Caco-2 (cell line): Measurements from ENCODE around the gene RNF130. TPM values are rescaled to one million over a fixed set of nuclear protein-coding genes. Genes with fewer than 3 reads are reported as not detected.

Experiments
- BruUV-seq: library from RNA; stranded (reverse); fragments of 400-500 nt; replicated peaks from 2 replicates; lab custom pipeline; 2021; lab: Mats Ljungman, UMichigan
- CTCF ChIA-PET: fragments of 300-600 bp; sonication (Branson Sonifier 250); formaldehyde crosslinking; loops from one replicate; lab custom pipeline; 2022; ENCODE audit warnings: antibody characterized with exemption; lab: Charles Lee
- POLR2A ChIA-PET: fragments of 300-600 bp; sonication (Branson Sonifier 250); formaldehyde crosslinking; loops from one replicate; lab custom pipeline; 2022; ENCODE audit warnings: antibody characterized with exemption; lab: Charles Lee
- DNase-seq, 2 experiments: peaks; one replicate each; pipeline versions ENCODE4 v3.0.0 to v3.0.0-alpha.2; 2020 to 2022
- H3K27me3 ChIP-seq: replicated peaks from 2 replicates; pipeline ENCODE4 v1.6.0; 2011; ENCODE audit warnings: low read length; ENCODE audit not compliant: control insufficient read depth, insufficient read depth
- H3K36me3 ChIP-seq: 2 replicates; pipeline ENCODE4 v1.5.1; 2011; ENCODE audit warnings: low read length; ENCODE audit not compliant: control insufficient read depth, insufficient read depth
- H3K4me1 ChIP-seq: fragments of 250-450 bp; sonication (Bioruptor Pico); 2 replicates; pipeline ENCODE4 v1.5.1; 2020; ENCODE audit warnings: mild to moderate bottlenecking
- H3K4me3 ChIP-seq: 2 replicates; pipeline ENCODE4 v1.5.1; 2011; ENCODE audit warnings: low read depth, mild to moderate bottlenecking, control low read depth, low read length
- H3K9me3 ChIP-seq: fragments of 250-450 bp; sonication (Bioruptor Pico); 2 replicates; pipeline ENCODE4 v1.5.1; 2020; ENCODE audit warnings: mild to moderate bottlenecking, moderate library complexity
- H3K27ac Mint-ChIP-seq: one replicate; pipeline ENCODE4 v1.8.0; 2022; ENCODE audit warnings: mixed read lengths; ENCODE audit not compliant: unreplicated experiment
- H3K27me3 Mint-ChIP-seq: one replicate; pipeline ENCODE4 v1.8.0; 2022; ENCODE audit warnings: mixed read lengths; ENCODE audit not compliant: insufficient read depth, unreplicated experiment
- H3K36me3 Mint-ChIP-seq: one replicate; pipeline ENCODE4 v1.8.0; 2022; ENCODE audit warnings: mild to moderate bottlenecking, mixed read lengths; ENCODE audit not compliant: insufficient read depth, unreplicated experiment
- H3K4me1 Mint-ChIP-seq: one replicate; pipeline ENCODE4 v1.8.0; 2022; ENCODE audit warnings: low read depth, mixed read lengths; ENCODE audit not compliant: unreplicated experiment
- H3K4me3 Mint-ChIP-seq: one replicate; pipeline ENCODE4 v1.8.0; 2022; ENCODE audit warnings: mild to moderate bottlenecking, moderate library complexity, mixed read lengths; ENCODE audit not compliant: unreplicated experiment
- H3K9me3 Mint-ChIP-seq: one replicate; pipeline ENCODE4 v1.8.0; 2022; ENCODE audit warnings: mixed read lengths; ENCODE audit not compliant: unreplicated experiment
- intact Hi-C: fragments of 100-400 bp; cut with micrococcal nuclease; formaldehyde crosslinking; loops from one replicate; pipeline ENCODE4 v1.10.0; 2022; ENCODE audit not compliant: unreplicated experiment
- total RNA-seq: library from RNA; stranded (reverse); gene quantifications from 2 replicates; pipeline ENCODE4 v1.2.3, GENCODE V29; 2022
- TF ChIP-seq, protein P1 (sequence below), 2 experiments: fragments of 200-600 bp in 1 of 2; IDR thresholded peaks; 1 replicate in 1 of 2; 2 replicates in 1 of 2; pipeline versions ENCODE4 v1.5.1 to v1.8.0; 2011 to 2022; ENCODE audit warnings: antibody characterized with exemption in 1 of 2, control low read depth in 1 of 2, inconsistent platforms in 1 of 2, low read depth in 1 of 2, low read length in 1 of 2, mild to moderate bottlenecking in 1 of 2, moderate library complexity in 1 of 2; ENCODE audit not compliant: insufficient read depth in 1 of 2, severe bottlenecking in 1 of 2, unreplicated experiment in 1 of 2

RNF130 gene
- total RNA-seq, 1 experiment from 2014 or later = 34.5 TPM

DNA sequence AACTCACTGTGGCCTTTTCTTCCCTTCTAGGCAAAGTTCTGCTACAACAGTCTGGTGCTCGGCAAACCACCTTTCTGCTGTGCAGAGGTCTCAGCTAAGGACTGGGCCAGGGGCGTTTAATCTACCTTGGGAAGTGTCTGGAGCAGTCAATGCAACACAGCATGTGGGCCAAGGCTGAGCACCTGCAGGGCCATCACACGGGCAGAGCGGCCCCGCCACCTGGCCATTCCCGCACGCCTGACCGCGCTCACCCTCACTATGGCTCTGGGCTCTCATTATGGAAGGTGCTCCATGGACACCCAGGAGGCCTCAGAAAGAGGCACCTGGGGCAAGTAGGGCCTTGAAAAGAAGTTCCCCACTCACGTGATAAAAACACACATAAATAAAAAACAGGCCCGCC, 98.2 kb downstream of the RNF130 start:
- Mint-ChIP-seq H3K4me3 (no peak overlapping the region), H3K27me3 (no peaks in the 10 kb centered on the region), H3K4me1 (no peaks in the 10 kb centered on the region), H3K9me3 (no peaks in the 10 kb centered on the region), H3K27ac (no peak overlapping the region), H3K36me3 (no peaks in the 10 kb centered on the region)
- intact Hi-C loops = no loop called here
- Histone ChIP-seq H3K36me3 (peaks cover 2% of the 10 kb centered on the region), H3K4me3 (no peak overlapping the region), H3K27me3 (no peaks in the 10 kb centered on the region), H3K9me3 (no peaks in the 10 kb centered on the region), H3K4me1 (no peaks in the 10 kb centered on the region)
- TF ChIP-seq, protein P1, sequence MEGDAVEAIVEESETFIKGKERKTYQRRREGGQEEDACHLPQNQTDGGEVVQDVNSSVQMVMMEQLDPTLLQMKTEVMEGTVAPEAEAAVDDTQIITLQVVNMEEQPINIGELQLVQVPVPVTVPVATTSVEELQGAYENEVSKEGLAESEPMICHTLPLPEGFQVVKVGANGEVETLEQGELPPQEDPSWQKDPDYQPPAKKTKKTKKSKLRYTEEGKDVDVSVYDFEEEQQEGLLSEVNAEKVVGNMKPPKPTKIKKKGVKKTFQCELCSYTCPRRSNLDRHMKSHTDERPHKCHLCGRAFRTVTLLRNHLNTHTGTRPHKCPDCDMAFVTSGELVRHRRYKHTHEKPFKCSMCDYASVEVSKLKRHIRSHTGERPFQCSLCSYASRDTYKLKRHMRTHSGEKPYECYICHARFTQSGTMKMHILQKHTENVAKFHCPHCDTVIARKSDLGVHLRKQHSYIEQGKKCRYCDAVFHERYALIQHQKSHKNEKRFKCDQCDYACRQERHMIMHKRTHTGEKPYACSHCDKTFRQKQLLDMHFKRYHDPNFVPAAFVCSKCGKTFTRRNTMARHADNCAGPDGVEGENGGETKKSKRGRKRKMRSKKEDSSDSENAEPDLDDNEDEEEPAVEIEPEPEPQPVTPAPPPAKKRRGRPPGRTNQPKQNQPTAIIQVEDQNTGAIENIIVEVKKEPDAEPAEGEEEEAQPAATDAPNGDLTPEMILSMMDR (IDR thresholded peaks at IDR 0.05; ENCODE audit: insufficient read depth in 1 of 2, low read depth in 1 of 2, low read length in 1 of 2, severe bottlenecking in 1 of 2, unreplicated experiment in 1 of 2) = no peak
- POLR2A ChIA-PET = no interaction called here
- CTCF ChIA-PET = no interaction called here
- no peak for DNase-seq
- BruUV-seq = no TSS peak

- peaks cover 13% of the 10 kb centered on the region for H3K4me1 Mint-ChIP-seq
- Histone ChIP-seq H3K4me3 (no peak overlapping the region), H3K9me3 (no peaks in the 10 kb centered on the region), H3K27me3 (no peaks in the 10 kb centered on the region), H3K4me1 (peaks cover 10% of the 10 kb centered on the region; the same call in 1 of the 2 replicates), H3K36me3 (no peaks in the 10 kb centered on the region)
- no TSS peak for BruUV-seq
- no peak overlapping the region for H3K4me3 Mint-ChIP-seq
- no peak overlapping the region for H3K27ac Mint-ChIP-seq
- H3K27me3 Mint-ChIP-seq = no peaks in the 10 kb centered on the region
- ChIA-PET CTCF (no interaction called here), POLR2A (no interaction called here)
- intact Hi-C loops = no loop called here
- TF ChIP-seq, protein P1 (IDR thresholded peaks at IDR 0.05; ENCODE audit: insufficient read depth in 1 of 2, low read depth in 1 of 2, low read length in 1 of 2, severe bottlenecking in 1 of 2, unreplicated experiment in 1 of 2) = no peak
- H3K9me3 Mint-ChIP-seq = no peaks in the 10 kb centered on the region
- H3K36me3 Mint-ChIP-seq = no peaks in the 10 kb centered on the region
- no peak for DNase-seq
Observed at GRCh38 chr5:179969110-179969509, 102.4 kb downstream of the RNF130 start.

DNA sequence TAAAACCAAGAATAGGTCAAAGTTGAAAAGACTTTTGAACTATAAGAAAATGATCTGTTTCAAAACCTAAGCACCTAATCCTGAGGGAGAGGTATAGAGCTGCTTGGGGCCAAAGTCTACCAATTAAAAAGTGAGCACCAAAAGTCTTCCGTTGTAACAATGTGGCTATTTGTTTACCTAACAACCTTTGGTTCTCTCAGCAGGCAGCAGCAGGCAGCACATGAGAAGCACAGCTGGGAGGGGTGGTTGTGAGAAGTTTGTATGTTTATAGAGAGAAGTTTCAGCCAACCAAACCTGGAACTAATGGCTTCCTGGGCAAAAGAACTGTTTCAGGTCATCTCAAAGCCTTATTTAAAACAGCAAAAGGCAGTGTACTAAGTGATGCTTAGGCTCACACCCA, 104.1 kb downstream of the RNF130 start:
- H3K27ac Mint-ChIP-seq = peak overlapping the region; percentile 44
- BruUV-seq = no TSS peak
- intact Hi-C loops = no loop called here

More for the DNA sequence above, 104.1 kb downstream of the RNF130 start:
- Mint-ChIP-seq H3K4me3 (no peak overlapping the region), H3K36me3 (no peaks in the 10 kb centered on the region), H3K9me3 (no peaks in the 10 kb centered on the region), H3K27me3 (no peaks in the 10 kb centered on the region), H3K4me1 (peaks cover 13% of the 10 kb centered on the region)
- TF ChIP-seq, protein P1 (IDR thresholded peaks at IDR 0.05; ENCODE audit: insufficient read depth in 1 of 2, low read depth in 1 of 2, low read length in 1 of 2, severe bottlenecking in 1 of 2, unreplicated experiment in 1 of 2) = no peak
- Histone ChIP-seq H3K4me3 (no peak overlapping the region), H3K4me1 (peaks cover 10% of the 10 kb centered on the region; the same call in 1 of the 2 replicates), H3K36me3 (no peaks in the 10 kb centered on the region), H3K9me3 (no peaks in the 10 kb centered on the region), H3K27me3 (no peaks in the 10 kb centered on the region)
- peak in 1 of 2 experiments; percentile 44 for DNase-seq
- CTCF ChIA-PET = interaction anchor here (0.6 kb wide), 1 partner anchor 241 kb away, joined by 3 read pairs; no protein-coding TSS in a partner anchor
- POLR2A ChIA-PET = no interaction called here
